Measurements from ENCODE around the gene SCGB2A2. TPM values are rescaled to one million over a fixed set of nuclear protein-coding genes. Genes with fewer than 3 reads are reported as not detected.

SCGB2A2 gene
- total RNA-seq, 1 experiment from 2014 or later: not detected

DNA sequence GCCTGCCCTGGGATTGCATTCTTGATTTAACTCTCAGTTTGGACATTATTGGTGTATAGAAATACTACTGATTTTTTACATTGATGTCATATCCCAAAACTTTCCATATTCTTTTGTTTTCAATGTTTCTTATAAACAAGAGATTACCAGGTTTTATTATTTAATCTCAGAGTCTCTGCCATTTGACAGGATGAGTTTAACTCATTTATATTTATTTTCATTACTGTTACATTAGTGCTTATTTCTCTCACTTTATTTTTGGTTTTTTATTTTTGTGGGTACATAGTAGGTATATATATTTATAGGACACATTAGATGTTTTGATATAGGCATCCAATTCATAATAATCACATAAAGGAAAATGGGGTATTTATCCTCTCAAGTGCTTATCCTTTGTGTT lies 38.0 kb downstream of the SCGB2A2 start (continued):
- TF ChIP-seq, protein P1, sequence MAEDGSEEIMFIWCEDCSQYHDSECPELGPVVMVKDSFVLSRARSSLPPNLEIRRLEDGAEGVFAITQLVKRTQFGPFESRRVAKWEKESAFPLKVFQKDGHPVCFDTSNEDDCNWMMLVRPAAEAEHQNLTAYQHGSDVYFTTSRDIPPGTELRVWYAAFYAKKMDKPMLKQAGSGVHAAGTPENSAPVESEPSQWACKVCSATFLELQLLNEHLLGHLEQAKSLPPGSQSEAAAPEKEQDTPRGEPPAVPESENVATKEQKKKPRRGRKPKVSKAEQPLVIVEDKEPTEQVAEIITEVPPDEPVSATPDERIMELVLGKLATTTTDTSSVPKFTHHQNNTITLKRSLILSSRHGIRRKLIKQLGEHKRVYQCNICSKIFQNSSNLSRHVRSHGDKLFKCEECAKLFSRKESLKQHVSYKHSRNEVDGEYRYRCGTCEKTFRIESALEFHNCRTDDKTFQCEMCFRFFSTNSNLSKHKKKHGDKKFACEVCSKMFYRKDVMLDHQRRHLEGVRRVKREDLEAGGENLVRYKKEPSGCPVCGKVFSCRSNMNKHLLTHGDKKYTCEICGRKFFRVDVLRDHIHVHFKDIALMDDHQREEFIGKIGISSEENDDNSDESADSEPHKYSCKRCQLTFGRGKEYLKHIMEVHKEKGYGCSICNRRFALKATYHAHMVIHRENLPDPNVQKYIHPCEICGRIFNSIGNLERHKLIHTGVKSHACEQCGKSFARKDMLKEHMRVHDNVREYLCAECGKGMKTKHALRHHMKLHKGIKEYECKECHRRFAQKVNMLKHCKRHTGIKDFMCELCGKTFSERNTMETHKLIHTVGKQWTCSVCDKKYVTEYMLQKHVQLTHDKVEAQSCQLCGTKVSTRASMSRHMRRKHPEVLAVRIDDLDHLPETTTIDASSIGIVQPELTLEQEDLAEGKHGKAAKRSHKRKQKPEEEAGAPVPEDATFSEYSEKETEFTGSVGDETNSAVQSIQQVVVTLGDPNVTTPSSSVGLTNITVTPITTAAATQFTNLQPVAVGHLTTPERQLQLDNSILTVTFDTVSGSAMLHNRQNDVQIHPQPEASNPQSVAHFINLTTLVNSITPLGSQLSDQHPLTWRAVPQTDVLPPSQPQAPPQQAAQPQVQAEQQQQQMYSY (CRISPR knock-in tag; IDR thresholded peaks at IDR 0.05): no peak
- TF ChIP-seq SMAD4 (CRISPR knock-in tag; IDR thresholded peaks at IDR 0.05) (no peak), JUN (CRISPR knock-in tag; IDR thresholded peaks at IDR 0.05) (no peak), JAZF1 (CRISPR knock-in tag; IDR thresholded peaks at IDR 0.05) (no peak), FOXP1 (CRISPR knock-in tag; IDR thresholded peaks at IDR 0.05; ENCODE audit: borderline replicate concordance) (no peak), NFYB (CRISPR knock-in tag; conservative IDR thresholded peaks at IDR 0.05; ENCODE audit: low read depth) (no peak), FOXJ3 (CRISPR knock-in tag; IDR thresholded peaks at IDR 0.05; ENCODE audit: borderline replicate concordance) (no peak), NR2C2 (CRISPR knock-in tag; IDR thresholded peaks at IDR 0.05) (no peak), ELF4 (CRISPR knock-in tag; IDR thresholded peaks at IDR 0.05; ENCODE audit: low read depth) (no peak)
- TF ChIP-seq, protein P2, sequence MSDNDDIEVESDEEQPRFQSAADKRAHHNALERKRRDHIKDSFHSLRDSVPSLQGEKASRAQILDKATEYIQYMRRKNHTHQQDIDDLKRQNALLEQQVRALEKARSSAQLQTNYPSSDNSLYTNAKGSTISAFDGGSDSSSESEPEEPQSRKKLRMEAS (CRISPR knock-in tag; IDR thresholded peaks at IDR 0.05): no peak
- TF ChIP-seq, protein P3, sequence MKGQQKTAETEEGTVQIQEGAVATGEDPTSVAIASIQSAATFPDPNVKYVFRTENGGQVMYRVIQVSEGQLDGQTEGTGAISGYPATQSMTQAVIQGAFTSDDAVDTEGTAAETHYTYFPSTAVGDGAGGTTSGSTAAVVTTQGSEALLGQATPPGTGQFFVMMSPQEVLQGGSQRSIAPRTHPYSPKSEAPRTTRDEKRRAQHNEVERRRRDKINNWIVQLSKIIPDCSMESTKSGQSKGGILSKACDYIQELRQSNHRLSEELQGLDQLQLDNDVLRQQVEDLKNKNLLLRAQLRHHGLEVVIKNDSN (CRISPR knock-in tag; IDR thresholded peaks at IDR 0.05): no peak

DNA sequence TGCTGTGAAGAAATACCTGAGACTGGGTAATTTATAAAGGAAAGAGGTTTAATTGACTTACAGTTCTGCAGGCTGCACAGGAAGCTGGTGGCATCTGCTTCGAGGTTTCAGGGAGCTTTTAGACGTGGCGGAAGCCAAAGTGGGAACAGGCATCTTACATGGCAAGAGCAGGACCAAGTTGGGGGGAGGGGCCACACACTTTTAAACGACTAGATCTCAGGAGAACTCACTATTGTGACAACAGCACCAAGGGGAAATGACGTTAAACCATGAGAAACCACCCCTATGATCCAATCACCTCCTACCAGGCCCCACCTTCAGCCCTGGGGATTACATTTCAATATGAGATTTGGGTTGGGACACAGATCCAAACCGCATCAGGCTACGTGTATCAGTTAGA lies 40.0 kb downstream of the SCGB2A2 start:
- ChIA-PET CTCF (no interaction called here), POLR2A (no interaction called here)
- Mint-ChIP-seq H3K36me3 (peaks cover 6% of the 10 kb centered on the region; the same call in 1 of the 2 replicates), H3K9me3 (peaks cover 23% of the 10 kb centered on the region), H3K27ac (no peak overlapping the region), H3K4me3 (no peak overlapping the region), H3K27me3 (ENCODE audit: low read depth) (peaks cover 3% of the 10 kb centered on the region; the same call in 1 of the 2 replicates), H3K4me1 (no peaks in the 10 kb centered on the region)
- ATAC-seq (no peak), DNase-seq (ENCODE audit: low spot score) (no peak)
- TF ChIP-seq JUN (CRISPR knock-in tag; IDR thresholded peaks at IDR 0.05) (no peak), TEAD4 (CRISPR knock-in tag; IDR thresholded peaks at IDR 0.05) (no peak), FOXP1 (CRISPR knock-in tag; IDR thresholded peaks at IDR 0.05; ENCODE audit: borderline replicate concordance) (no peak), RORB (CRISPR knock-in tag; IDR thresholded peaks at IDR 0.05) (no peak), NFE2L1 (CRISPR knock-in tag; IDR thresholded peaks at IDR 0.05) (no peak), SMAD4 (CRISPR knock-in tag; IDR thresholded peaks at IDR 0.05) (no peak), KAT7 (CRISPR knock-in tag; IDR thresholded peaks at IDR 0.05; ENCODE audit: borderline replicate concordance) (no peak), ZNF232 (CRISPR knock-in tag; IDR thresholded peaks at IDR 0.05) (no peak), ZBTB21 (CRISPR knock-in tag; IDR thresholded peaks at IDR 0.05; ENCODE audit: borderline replicate concordance) (no peak), NR2C2 (CRISPR knock-in tag; IDR thresholded peaks at IDR 0.05) (no peak), ETV6 (CRISPR knock-in tag; IDR thresholded peaks at IDR 0.05) (no peak), MXD4 (CRISPR knock-in tag; IDR thresholded peaks at IDR 0.05; ENCODE audit: borderline replicate concordance) (no peak), ELF4 (CRISPR knock-in tag; IDR thresholded peaks at IDR 0.05; ENCODE audit: low read depth) (no peak)
- TF ChIP-seq, protein P2 (CRISPR knock-in tag; IDR thresholded peaks at IDR 0.05): no peak
- TF ChIP-seq, protein P4, sequence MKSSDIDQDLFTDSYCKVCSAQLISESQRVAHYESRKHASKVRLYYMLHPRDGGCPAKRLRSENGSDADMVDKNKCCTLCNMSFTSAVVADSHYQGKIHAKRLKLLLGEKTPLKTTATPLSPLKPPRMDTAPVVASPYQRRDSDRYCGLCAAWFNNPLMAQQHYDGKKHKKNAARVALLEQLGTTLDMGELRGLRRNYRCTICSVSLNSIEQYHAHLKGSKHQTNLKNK (CRISPR knock-in tag; IDR thresholded peaks at IDR 0.05): no peak
- TF ChIP-seq, protein P5, sequence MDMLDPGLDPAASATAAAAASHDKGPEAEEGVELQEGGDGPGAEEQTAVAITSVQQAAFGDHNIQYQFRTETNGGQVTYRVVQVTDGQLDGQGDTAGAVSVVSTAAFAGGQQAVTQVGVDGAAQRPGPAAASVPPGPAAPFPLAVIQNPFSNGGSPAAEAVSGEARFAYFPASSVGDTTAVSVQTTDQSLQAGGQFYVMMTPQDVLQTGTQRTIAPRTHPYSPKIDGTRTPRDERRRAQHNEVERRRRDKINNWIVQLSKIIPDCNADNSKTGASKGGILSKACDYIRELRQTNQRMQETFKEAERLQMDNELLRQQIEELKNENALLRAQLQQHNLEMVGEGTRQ (CRISPR knock-in tag; IDR thresholded peaks at IDR 0.05): no peak
- TF ChIP-seq, protein P6, sequence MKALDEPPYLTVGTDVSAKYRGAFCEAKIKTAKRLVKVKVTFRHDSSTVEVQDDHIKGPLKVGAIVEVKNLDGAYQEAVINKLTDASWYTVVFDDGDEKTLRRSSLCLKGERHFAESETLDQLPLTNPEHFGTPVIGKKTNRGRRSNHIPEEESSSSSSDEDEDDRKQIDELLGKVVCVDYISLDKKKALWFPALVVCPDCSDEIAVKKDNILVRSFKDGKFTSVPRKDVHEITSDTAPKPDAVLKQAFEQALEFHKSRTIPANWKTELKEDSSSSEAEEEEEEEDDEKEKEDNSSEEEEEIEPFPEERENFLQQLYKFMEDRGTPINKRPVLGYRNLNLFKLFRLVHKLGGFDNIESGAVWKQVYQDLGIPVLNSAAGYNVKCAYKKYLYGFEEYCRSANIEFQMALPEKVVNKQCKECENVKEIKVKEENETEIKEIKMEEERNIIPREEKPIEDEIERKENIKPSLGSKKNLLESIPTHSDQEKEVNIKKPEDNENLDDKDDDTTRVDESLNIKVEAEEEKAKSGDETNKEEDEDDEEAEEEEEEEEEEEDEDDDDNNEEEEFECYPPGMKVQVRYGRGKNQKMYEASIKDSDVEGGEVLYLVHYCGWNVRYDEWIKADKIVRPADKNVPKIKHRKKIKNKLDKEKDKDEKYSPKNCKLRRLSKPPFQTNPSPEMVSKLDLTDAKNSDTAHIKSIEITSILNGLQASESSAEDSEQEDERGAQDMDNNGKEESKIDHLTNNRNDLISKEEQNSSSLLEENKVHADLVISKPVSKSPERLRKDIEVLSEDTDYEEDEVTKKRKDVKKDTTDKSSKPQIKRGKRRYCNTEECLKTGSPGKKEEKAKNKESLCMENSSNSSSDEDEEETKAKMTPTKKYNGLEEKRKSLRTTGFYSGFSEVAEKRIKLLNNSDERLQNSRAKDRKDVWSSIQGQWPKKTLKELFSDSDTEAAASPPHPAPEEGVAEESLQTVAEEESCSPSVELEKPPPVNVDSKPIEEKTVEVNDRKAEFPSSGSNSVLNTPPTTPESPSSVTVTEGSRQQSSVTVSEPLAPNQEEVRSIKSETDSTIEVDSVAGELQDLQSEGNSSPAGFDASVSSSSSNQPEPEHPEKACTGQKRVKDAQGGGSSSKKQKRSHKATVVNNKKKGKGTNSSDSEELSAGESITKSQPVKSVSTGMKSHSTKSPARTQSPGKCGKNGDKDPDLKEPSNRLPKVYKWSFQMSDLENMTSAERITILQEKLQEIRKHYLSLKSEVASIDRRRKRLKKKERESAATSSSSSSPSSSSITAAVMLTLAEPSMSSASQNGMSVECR (CRISPR knock-in tag; IDR thresholded peaks at IDR 0.05; ENCODE audit: borderline replicate concordance): no peak
- TF ChIP-seq, protein P7, sequence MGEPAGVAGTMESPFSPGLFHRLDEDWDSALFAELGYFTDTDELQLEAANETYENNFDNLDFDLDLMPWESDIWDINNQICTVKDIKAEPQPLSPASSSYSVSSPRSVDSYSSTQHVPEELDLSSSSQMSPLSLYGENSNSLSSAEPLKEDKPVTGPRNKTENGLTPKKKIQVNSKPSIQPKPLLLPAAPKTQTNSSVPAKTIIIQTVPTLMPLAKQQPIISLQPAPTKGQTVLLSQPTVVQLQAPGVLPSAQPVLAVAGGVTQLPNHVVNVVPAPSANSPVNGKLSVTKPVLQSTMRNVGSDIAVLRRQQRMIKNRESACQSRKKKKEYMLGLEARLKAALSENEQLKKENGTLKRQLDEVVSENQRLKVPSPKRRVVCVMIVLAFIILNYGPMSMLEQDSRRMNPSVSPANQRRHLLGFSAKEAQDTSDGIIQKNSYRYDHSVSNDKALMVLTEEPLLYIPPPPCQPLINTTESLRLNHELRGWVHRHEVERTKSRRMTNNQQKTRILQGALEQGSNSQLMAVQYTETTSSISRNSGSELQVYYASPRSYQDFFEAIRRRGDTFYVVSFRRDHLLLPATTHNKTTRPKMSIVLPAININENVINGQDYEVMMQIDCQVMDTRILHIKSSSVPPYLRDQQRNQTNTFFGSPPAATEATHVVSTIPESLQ (CRISPR knock-in tag; IDR thresholded peaks at IDR 0.05): no peak

Measured in WTC11 (cell line).